HG03521 (cell line): Measurements from ENCODE around the gene PDE4D.
"Not testable (repeated sequence)": the region's sequence is repeated elsewhere in the genome, so short reads cannot be mapped to it uniquely, and the experiment has no call there.

Experiments
- ATAC-seq: cut with Tn5 transposase; IDR thresholded peaks from one replicate; pipeline ENCODE4 v1.9.1; 2021; ENCODE audit warnings: mild to moderate bottlenecking, moderate library complexity; ENCODE audit not compliant: unreplicated experiment

The PDE4D gene

GRCh38 chr5:58965677-58966414, 927.7 kb downstream of the PDE4D start:
- no peak for ATAC-seq

GRCh38 chr5:58963821-58964220, 929.7 kb downstream of the PDE4D start:
- ATAC-seq = no peak

- no peak for ATAC-seq
These were observed 930.2 kb downstream of the PDE4D start for GRCh38 chr5:58963361-58963760.

GRCh38 chr5:58961631-58962280, 931.8 kb downstream of the PDE4D start:
- ATAC-seq = peak; percentile 50

GRCh38 chr5:58958701-58959100, 934.8 kb downstream of the PDE4D start:
- no peak for ATAC-seq

- ATAC-seq = not testable (repeated sequence)
These were observed 940.3 kb downstream of the PDE4D start for GRCh38 chr5:58953218-58953617.

- ATAC-seq = no peak
These were observed 943.3 kb downstream of the PDE4D start for GRCh38 chr5:58950224-58950623.

GRCh38 chr5:58946230-58946629, 947.3 kb downstream of the PDE4D start:
- ATAC-seq = no peak

GRCh38 chr5:58944221-58944620, 949.3 kb downstream of the PDE4D start:
- no peak for ATAC-seq

- no peak for ATAC-seq
These were observed 953.1 kb downstream of the PDE4D start for GRCh38 chr5:58940446-58940845.

- ATAC-seq = no peak
These were observed 953.9 kb downstream of the PDE4D start for GRCh38 chr5:58939664-58940063.

GRCh38 chr5:58938563-58939424, 954.7 kb downstream of the PDE4D start:
- no peak for ATAC-seq

- no peak for ATAC-seq
These were observed 956.4 kb downstream of the PDE4D start for GRCh38 chr5:58937031-58937681.

GRCh38 chr5:58934629-58935097, 958.9 kb downstream of the PDE4D start:
- ATAC-seq = no peak

GRCh38 chr5:58933891-58934628, 959.5 kb downstream of the PDE4D start:
- no peak for ATAC-seq

- ATAC-seq = no peak
These were observed 961.4 kb downstream of the PDE4D start for GRCh38 chr5:58932057-58932612.

GRCh38 chr5:58930520-58930919, 963.0 kb downstream of the PDE4D start:
- ATAC-seq = no peak

GRCh38 chr5:58929726-58930125, 963.8 kb downstream of the PDE4D start:
- no peak for ATAC-seq

- ATAC-seq = no peak
These were observed 965.6 kb downstream of the PDE4D start for GRCh38 chr5:58927938-58928337.

GRCh38 chr5:58927181-58927580, 966.3 kb downstream of the PDE4D start:
- no peak for ATAC-seq
